Activated naive CD8-positive, alpha-beta T cell treated with anti-CD3 and anti-CD28 coated beads, Interleukin-2, amount 10 ng/mL, durations not matched to agents 7 days and 5 days (primary cell): ENCODE results near the gene GNGT2. TPM values are rescaled to one million over a fixed set of nuclear protein-coding genes. Genes with fewer than 3 reads are reported as not detected.
"Not testable (repeated sequence)": the region's sequence is repeated elsewhere in the genome, so short reads cannot be mapped to it uniquely, and the experiment has no call there.

Experiments
- ATAC-seq: fragments of 150-1000 bp; cut with Tn5 transposase; one replicate; pipeline ENCODE4 v1.10.0; 2021; ENCODE audit warnings: low read depth, moderate library complexity
- POLR2A ChIA-PET: fragments of 350-600 bp; sonication (Branson Sonifier 250); formaldehyde crosslinking; loops from one replicate; lab custom pipeline; 2021; ENCODE audit warnings: antibody characterized with exemption; lab: Charles Lee
- DNase-seq: peaks from one replicate; pipeline ENCODE4 v3.0.0; 2021
- H3K27ac Mint-ChIP-seq: one replicate; pipeline ENCODE4 v1.8.0; 2022; ENCODE audit warnings: mild to moderate bottlenecking, mixed read lengths
- H3K27me3 Mint-ChIP-seq: one replicate; pipeline ENCODE4 v1.8.0; 2022; ENCODE audit warnings: mild to moderate bottlenecking, moderate library complexity, mixed read lengths
- H3K36me3 Mint-ChIP-seq: one replicate; pipeline ENCODE4 v1.8.0; 2021; ENCODE audit warnings: mild to moderate bottlenecking, mixed read lengths
- H3K4me1 Mint-ChIP-seq: one replicate; pipeline ENCODE4 v1.8.0; 2021; ENCODE audit warnings: mixed read lengths
- H3K4me3 Mint-ChIP-seq: one replicate; pipeline ENCODE4 v1.8.0; 2022; ENCODE audit warnings: mild to moderate bottlenecking, moderate library complexity, mixed read lengths
- H3K9me3 Mint-ChIP-seq: one replicate; pipeline ENCODE4 v1.8.0; 2021; ENCODE audit warnings: mixed read lengths
- total RNA-seq, 2 experiments: library from RNA; stranded (reverse); gene quantifications; one replicate each; pipeline ENCODE4 v1.2.3, GENCODE V29; 2021

GNGT2 gene
- total RNA-seq, 2 experiments from 2014 or later = 27.9 to 34.2 TPM

DNA sequence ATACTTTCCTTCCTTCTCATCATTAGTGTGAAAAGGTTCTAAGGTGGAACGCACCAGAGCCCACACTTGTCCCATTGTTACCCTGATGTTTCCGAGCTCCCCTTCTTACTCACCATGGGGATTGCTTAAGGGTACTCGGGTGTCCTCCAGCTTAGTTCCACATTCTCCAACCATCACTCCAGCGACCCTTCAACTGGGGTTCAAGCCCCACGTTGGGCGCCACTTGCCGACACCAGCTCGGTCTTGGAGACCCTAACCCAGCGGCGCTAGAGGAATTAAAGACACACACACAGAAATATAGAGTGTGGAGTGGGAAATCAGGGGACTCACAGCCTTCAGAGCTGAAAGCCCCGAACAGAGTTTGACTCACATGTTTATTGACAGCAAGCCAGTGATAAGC lies 34.4 kb downstream of the GNGT2 start:
- H3K36me3 Mint-ChIP-seq, H3K27me3 Mint-ChIP-seq, DNase-seq, H3K27ac Mint-ChIP-seq, ATAC-seq, H3K4me3 Mint-ChIP-seq, H3K4me1 Mint-ChIP-seq: not testable (repeated sequence)
- POLR2A ChIA-PET = interaction anchor here (0.8 kb wide), 1 partner anchor 50 kb away, joined by 3 read pairs; no protein-coding TSS in a partner anchor
- H3K9me3 Mint-ChIP-seq = peaks cover 16% of the 10 kb centered on the region

DNA sequence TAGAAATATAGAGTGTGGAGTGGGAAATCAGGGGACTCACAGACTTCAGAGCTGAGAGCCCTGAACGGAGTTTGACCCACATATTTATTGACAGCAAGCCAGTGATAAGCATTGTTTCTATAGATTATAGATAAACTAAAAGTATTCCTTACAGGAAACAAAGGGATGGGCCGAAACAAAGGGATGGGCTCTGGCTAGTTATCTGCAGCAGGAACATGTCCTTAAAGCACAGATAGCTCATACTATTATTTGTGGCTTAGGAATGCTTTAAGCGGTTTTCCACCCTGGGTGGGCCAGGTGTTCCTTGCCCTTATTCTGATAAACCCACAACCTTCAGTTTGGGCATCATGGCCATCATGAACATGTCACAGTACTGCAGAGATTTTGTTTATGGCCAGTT lies 39.7 kb downstream of the GNGT2 start:
- H3K4me3 Mint-ChIP-seq, H3K27ac Mint-ChIP-seq, ATAC-seq, DNase-seq, H3K4me1 Mint-ChIP-seq, POLR2A ChIA-PET, H3K36me3 Mint-ChIP-seq, H3K9me3 Mint-ChIP-seq: not testable (repeated sequence)
- H3K27me3 Mint-ChIP-seq = peaks cover 43% of the 10 kb centered on the region

DNA sequence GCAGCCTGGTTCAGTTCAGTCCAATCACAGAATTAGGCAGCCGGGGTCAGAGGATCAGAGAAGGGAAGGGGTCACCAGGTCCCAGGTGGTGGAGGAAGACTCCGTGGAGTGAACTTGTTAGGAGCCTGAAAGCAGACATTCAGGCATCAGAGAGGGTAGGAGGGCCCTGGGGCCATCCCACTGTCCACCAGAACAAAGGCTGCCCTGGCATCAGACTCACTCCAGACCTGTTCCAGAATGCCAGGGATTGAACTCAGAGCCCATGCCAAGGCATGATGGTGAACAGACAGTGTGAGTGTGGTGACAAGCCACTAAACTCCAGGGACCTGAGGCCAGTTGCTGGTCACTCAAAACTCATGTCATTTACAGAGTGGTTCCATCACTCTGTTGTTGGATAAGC lies 40.2 kb downstream of the GNGT2 start:
- no peaks in the 10 kb centered on the region for H3K36me3 Mint-ChIP-seq
- no peak overlapping the region for H3K4me3 Mint-ChIP-seq
- no peaks in the 10 kb centered on the region for H3K4me1 Mint-ChIP-seq
- POLR2A ChIA-PET = no interaction called here
- DNase-seq (no peak), ATAC-seq (no peak)
- H3K27me3 Mint-ChIP-seq = peaks cover 48% of the 10 kb centered on the region
- H3K27ac Mint-ChIP-seq = no peak overlapping the region
- H3K9me3 Mint-ChIP-seq = peaks cover 3% of the 10 kb centered on the region

DNA sequence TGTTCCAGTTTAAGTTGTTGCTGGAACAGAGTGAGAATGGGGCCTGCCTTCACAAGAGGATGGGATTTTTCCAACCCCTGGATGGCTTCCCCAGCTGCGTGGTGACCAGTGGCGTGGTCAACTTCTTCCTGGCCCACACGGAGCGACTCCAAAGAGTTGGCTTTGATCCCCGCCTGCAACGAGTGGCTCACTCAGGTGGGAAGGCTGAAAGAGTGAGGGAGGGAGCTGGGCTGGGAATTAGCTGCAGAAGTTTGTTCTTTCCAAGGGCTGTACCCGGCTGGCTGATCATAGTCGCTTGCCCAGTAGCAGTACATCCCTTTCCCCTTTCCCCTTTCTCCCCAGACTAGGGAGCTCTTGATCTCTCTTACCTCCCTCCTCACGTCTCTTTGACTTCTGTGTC lies 41.7 kb downstream of the GNGT2 start:
- Mint-ChIP-seq H3K4me1 (no peaks in the 10 kb centered on the region), H3K27ac (no peak overlapping the region), H3K36me3 (no peaks in the 10 kb centered on the region), H3K4me3 (no peak overlapping the region), H3K9me3 (peaks cover 1% of the 10 kb centered on the region), H3K27me3 (peaks cover 57% of the 10 kb centered on the region)
- no peak for ATAC-seq
- DNase-seq = no peak
- POLR2A ChIA-PET = no interaction called here

DNA sequence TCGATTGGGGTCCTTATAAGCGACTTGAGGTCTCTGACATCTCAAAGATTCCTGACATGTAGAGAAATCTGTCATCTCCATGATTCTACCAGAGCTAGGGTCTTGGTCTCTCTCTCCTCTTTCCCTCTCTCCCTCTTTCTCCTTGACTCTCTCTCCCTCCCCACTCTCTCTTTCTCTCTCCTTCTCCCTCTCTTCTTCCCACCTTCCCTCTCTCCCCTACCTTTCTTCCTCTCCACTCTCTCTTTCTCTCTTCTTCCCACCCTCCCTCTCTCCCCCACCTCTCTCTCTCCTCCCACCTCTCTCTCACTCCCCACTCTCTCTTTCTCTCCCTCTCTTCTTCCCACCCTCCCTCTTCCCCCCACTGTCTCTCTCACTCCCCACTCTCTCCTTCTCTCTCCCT lies 45.2 kb downstream of the GNGT2 start:
- peaks cover 60% of the 10 kb centered on the region for H3K27me3 Mint-ChIP-seq
- H3K36me3 Mint-ChIP-seq = no peaks in the 10 kb centered on the region
- H3K27ac Mint-ChIP-seq = no peak overlapping the region
- H3K4me1 Mint-ChIP-seq = no peaks in the 10 kb centered on the region
- peaks cover 1% of the 10 kb centered on the region for H3K9me3 Mint-ChIP-seq
- no peak for DNase-seq
- ATAC-seq = no peak
- no peak overlapping the region for H3K4me3 Mint-ChIP-seq
- POLR2A ChIA-PET = no interaction called here

DNA sequence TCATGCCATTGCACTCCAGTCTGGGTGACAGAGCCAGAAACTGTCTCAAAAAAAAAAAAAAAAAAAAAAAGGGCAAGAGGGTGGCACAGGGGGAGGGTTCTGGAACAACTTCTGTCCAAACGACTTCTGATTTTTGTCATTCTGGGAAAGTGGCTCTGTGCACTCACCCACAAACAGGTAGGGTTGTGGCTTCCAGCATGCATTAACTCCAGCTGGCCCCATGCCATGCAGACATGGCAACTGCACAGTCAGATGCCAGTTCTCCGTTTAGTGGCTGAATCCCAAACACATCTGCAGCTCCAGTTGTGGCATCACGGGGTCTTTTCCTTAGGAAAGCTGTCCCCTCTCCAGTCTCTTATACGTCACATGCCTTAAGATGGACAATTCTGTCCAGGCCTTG lies 47.5 kb downstream of the GNGT2 start:
- ATAC-seq (no peak), DNase-seq (no peak)
- POLR2A ChIA-PET = no interaction called here
- Mint-ChIP-seq H3K27me3 (peaks cover 50% of the 10 kb centered on the region), H3K4me3 (no peak overlapping the region), H3K4me1 (no peaks in the 10 kb centered on the region), H3K27ac (no peak overlapping the region), H3K36me3 (no peaks in the 10 kb centered on the region), H3K9me3 (no peaks in the 10 kb centered on the region)

DNA sequence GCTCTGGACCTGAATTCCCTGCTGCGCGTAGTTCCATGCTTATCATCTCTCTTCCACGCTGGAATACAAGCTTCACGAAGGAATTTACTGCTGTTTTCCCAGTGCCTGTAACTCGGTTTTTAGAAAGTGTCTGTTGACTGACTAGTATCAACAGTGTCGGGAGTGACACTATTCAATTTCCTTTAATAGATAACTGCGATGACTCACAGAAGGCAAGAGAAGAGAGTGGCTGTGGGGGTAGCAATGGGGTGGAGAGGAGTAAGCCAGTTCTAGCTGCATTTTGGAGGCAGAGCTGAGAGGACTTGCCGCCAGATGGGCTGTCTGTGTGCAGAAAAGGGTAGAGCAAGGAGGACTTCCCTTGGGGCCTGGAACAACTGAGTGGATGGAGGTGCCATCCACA lies 52.6 kb downstream of the GNGT2 start:
- H3K4me3 Mint-ChIP-seq = no peak overlapping the region
- no peaks in the 10 kb centered on the region for H3K36me3 Mint-ChIP-seq
- DNase-seq = no peak
- POLR2A ChIA-PET = no interaction called here
- peaks cover 35% of the 10 kb centered on the region for H3K27me3 Mint-ChIP-seq
- no peaks in the 10 kb centered on the region for H3K4me1 Mint-ChIP-seq
- no peaks in the 10 kb centered on the region for H3K9me3 Mint-ChIP-seq
- no peak overlapping the region for H3K27ac Mint-ChIP-seq
- ATAC-seq = no peak

DNA sequence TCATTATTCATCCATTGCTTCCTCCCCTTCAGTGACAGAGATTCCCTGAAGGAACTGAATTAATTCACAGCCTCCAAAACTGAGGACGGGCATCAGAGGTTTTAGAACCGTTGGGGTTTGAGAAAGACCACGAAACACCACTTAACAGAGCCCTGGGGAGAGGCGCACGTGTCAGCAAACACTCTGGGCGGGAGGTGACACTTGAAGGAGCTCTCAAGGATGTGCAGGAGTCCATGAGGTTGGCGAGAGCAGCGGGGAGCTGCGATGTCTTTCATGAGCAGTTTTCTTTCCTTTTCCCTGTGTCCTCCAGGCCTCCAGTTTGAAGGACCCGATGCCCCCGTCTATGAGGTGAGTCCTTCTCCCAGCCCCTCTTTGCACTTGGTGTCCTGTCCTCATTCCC lies 54.1 kb downstream of the GNGT2 start:
- POLR2A ChIA-PET = no interaction called here
- H3K27ac Mint-ChIP-seq = no peak overlapping the region
- ATAC-seq = no peak

More for the DNA sequence above, 54.1 kb downstream of the GNGT2 start:
- no peaks in the 10 kb centered on the region for H3K4me1 Mint-ChIP-seq
- H3K4me3 Mint-ChIP-seq = no peak overlapping the region
- DNase-seq = no peak
- no peaks in the 10 kb centered on the region for H3K9me3 Mint-ChIP-seq
- H3K27me3 Mint-ChIP-seq = peaks cover 29% of the 10 kb centered on the region
- H3K36me3 Mint-ChIP-seq = no peaks in the 10 kb centered on the region

Other genes with a start within 250 kb of the GNGT2 start
- gene GIP, start 242.0 kb downstream of the GNGT2 start, total RNA-seq = not detected
- not detected for gene IGF2BP1, start 213.2 kb downstream of the GNGT2 start, total RNA-seq
- not detected for gene B4GALNT2, start 77.8 kb downstream of the GNGT2 start, total RNA-seq
- 10 to 100 TPM; 86.4 to 86.7 TPM for gene ABI3, start 133 bp upstream of the GNGT2 start, total RNA-seq
- not detected for gene PHOSPHO1, start 20.2 kb upstream of the GNGT2 start, total RNA-seq
- 10 to 100 TPM; 43.6 to 47.7 TPM for gene ZNF652, start 151.7 kb upstream of the GNGT2 start, total RNA-seq
- gene PHB1, start 204.3 kb upstream of the GNGT2 start, total RNA-seq = 100 to 1,000 TPM; 104 to 110 TPM